HG02981 (cell line): ENCODE data around the gene TTC39C.

Source experiments
- ATAC-seq: cut with Tn5 transposase; IDR thresholded peaks from one replicate; pipeline ENCODE4 v1.9.1; 2021; ENCODE audit warnings: mild to moderate bottlenecking, moderate library complexity; ENCODE audit not compliant: unreplicated experiment

Gene TTC39C

DNA sequence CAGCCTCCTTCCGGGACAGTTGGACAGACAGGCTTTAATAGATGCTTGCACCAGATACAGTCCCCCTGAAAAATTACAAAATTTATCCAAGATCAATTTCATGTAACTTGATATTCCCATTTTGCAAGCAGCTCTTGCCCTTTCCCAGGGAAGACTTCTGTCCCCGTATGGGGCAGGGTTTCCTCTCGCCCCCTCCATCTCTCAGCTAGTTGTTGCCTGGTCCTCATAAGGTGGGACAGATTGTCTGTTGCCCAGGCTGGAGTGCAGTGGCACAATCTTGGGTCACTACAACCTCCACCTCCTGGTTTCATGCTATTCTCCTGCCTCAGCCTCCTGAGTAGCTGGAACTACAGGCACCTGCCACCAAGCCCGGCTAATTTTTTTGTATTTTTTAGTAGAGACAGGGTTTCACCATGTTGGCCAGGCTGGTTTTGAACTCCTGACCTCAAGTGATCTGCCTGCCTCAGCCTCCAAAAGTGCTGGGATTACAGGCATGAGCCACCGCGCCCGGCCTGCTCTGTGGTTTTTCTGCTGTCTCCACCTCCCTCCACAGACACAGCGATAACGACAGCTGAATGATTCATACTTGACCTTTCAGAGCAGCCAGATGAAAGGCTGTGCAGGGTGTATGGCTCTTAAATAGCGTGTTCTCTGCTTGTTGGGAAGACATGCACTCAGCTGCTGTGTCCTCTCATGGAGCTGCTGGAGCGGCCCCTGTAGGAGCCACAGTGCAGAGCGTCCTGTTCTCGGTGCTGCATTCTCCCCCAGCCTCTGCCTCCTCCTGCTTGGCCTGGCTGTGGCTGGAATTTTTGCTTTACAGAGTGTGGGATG is 61.4 kb downstream of the TTC39C start:
- no peak for ATAC-seq

DNA sequence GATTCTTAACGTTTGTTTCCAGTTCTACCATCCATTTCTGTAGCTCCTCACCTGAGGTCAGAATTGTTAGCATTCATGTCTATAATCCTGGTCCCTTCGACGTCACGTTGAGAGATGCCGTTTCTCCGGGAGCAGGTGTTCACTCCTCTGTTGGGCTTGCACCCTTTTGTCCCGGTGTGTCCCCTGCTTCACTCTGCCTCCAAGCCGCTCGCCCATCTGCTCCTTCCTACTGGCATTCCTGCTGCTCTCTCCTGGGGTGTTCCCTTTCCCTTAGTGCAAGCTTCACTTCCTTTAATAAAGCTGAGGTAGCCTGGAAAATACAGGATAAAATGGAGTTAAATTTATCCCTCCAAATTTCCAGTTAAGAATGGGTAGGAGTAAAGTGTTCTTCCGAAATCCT is 62.4 kb downstream of the TTC39C start:
- no peak for ATAC-seq

DNA sequence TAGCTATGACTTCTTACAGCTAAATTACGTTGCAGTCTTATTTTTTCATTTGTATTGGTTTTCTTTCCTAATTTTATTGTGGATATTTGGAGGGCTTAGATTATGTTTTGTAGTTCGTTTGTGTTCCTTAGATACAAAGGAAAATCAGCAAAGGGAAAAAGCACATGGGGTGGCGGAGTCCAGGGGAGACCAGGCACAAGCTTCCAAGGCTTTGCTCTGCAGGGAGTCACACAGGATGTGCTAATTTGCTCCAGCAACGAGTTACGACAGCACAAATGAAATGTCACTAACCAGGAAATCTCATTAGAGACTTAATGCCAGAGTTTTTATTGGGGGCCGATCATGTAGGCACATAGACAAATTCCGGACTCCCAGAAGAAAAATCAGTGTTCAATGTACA is 63.8 kb downstream of the TTC39C start:
- no peak for ATAC-seq

DNA sequence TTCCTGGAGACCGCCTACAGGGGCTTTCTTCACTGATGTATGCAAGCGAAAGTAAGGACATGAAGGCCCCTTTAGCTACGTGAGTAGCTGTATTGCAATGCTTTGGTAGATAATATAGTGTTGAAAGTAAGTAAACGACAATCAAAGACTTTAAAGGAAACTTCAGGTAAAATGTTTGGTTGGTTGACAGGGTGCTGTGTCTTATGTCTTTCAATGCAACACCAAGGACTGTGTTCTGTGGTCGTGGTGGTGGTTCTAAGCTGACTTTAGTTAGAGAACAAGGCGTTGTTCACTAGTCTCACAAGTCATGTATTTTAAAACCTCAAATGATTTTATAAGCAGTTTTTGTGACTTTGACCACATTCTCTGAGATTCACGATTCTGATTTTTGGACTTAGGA is 66.3 kb downstream of the TTC39C start:
- ATAC-seq: no peak

DNA sequence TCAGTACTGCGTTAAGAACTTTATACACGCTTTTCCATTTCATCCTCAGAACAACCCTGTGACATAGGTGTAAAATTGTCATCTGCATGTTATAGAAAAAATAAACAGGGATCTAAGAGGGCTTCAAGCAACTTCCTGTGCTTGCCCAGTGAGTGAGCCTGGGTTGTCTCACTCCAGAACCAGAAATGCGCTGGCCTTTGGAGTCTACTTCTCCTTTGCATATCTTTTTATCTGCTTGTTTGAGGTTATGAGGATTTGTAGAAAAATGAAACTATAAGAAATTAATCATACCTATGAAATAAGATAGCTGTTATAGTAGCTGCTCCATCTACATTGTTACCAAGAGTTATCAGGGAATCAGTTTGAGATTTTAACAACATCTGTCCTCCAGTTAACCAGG is 69.0 kb downstream of the TTC39C start:
- ATAC-seq: no peak

DNA sequence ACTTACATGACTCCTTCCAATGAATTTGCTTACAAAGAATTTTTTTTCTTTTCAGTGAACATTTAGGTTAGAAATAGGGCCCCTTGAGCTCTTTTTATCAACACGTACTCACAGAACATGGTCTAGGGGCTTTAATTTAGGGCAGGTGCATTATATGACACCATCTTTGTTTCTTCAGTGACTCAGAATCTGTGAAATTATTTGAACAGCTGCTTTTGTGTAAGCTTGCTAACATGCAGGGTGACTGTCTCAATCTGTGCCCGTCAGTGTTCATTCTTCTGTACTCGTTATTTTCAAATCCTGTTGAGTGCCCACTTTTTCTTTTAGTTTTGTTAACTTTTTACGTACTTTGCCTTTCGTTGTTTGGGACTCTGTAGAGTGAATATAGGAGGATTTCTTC is 71.5 kb downstream of the TTC39C start:
- ATAC-seq: no peak

- no peak for ATAC-seq
These were observed 74.5 kb downstream of the TTC39C start for GRCh38 chr18:24089076-24089475.

- no peak for ATAC-seq
These were observed 75.2 kb downstream of the TTC39C start for GRCh38 chr18:24089515-24090337.

DNA sequence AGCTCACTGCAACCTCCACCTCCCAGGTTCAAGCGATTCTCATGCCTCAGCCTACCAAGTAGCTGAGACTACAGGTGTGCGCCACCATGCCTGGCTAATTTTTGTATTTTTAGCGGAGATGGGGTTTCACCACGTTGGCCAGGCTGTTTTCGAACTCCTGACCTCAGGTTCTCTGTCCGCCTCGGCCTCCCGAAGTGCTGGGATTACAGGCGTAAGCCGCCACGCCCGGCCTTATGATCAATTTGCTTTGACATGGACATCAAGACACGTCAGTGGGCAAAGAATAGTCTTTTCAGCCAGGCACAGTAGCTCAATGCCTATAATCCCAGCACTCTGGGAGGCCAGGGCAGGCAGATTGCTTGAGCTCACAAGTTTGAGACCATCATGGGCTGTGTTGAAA is 76.3 kb downstream of the TTC39C start:
- no peak for ATAC-seq

DNA sequence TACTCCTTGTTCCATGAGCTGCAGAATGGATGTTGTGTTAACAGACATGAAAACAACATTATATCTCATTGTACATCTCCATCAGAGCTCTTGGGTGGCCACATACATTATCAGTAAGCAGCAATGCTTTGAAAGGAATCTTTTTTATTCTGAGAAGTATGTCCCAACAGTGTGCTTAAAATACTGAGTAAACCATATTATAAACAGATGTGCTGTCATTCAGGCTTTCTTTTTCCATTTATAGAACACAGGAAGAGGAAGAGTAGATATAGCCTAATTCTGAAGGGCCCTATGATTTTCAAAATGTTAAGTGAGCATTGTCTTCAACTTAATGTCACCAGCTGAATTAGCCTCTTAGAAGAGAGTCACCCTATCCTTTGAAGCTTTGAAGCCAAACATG is 80.0 kb downstream of the TTC39C start:
- ATAC-seq: no peak

DNA sequence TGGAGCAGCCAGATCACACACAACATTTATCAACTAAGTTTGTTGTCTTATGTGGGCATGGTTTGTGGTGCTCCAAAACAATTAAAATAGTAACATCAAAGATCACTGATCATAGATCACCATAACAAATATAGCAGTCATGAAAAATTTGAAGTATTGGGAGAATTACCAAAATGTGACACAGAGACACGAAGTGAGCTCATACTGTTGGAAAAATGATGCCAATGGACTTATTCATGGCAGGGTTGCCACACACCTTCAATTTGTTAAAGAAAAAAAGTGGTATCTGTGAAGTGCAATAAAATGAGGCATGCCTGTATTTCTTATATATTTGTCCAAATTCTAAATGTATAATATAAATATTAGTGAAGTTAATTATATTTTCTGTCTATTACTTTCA is 81.4 kb downstream of the TTC39C start:
- no peak for ATAC-seq

DNA sequence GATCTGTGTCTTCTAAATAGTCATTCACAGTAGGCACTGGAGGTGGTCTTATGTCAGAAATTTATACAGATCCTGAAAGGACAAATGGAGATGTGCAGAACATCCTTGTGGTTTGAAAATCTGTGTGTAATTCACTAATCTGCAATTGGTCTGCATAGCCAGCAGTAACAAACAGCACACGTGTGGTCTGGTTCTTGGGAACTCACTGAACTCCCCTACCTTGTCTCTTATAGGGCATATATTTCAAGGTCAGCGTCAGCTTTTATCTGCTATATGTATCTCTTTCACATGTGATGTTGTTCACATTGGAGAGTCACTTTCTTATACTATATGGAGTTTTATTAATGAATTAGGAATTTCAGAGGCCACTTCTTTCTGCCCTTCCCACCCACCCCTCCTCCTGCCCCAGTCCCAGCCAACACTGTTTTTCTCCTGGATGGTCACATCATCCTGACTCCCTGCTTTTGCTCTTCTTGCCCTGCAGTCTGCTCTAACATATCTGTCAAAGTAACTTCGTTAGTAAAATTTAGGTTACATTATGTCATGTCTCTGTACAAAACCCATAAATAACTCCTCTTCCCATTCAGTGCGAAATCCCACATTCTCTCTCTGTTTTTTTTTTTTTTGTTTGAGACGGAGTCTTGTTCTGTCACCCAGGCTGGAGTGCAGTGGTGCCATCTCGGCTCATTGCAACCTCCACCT is 88.9 kb downstream of the TTC39C start:
- ATAC-seq: no peak

GRCh38 chr18:24104486-24104885 is 89.9 kb downstream of the TTC39C start:
- ATAC-seq: no peak

DNA sequence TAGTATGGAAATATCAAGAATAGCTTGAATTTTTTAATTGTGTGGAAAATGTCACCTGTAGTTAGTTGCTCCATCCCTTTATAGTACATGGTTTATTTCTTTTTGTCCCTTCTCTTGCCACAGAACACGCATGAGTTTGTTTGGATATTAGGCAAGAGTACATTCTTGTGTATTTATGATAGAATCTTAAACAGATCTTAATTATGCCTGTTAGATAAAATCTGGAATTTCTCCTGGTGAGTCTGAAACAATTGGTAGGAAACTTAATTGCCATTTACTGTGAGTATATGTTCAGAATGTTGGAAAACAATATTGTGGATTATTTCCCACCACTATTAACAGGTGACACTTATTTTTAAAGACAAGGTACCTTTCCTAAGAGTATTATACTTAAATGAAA is 94.1 kb downstream of the TTC39C start:
- ATAC-seq: no peak

- no peak for ATAC-seq
These were observed 97.4 kb downstream of the TTC39C start for GRCh38 chr18:24111936-24112335.

DNA sequence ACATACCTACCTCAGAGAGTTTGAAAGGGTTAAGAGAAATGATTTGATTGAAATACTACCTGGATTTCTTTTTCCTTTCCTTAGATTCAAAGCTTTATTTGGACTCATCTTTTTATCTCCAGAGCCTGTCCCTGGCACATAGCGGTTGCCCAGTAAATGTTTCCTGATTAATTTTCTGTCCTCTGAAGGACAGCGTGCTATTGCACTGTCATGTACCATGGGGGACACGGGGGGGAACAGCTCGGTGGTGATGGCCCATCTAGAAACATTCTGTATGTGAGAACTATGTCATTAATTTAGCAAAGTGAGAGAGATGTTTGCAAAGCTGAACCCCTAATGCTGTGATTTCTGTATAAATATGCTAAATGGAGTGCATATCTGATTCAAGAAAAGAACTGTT is 97.9 kb downstream of the TTC39C start:
- no peak for ATAC-seq

DNA sequence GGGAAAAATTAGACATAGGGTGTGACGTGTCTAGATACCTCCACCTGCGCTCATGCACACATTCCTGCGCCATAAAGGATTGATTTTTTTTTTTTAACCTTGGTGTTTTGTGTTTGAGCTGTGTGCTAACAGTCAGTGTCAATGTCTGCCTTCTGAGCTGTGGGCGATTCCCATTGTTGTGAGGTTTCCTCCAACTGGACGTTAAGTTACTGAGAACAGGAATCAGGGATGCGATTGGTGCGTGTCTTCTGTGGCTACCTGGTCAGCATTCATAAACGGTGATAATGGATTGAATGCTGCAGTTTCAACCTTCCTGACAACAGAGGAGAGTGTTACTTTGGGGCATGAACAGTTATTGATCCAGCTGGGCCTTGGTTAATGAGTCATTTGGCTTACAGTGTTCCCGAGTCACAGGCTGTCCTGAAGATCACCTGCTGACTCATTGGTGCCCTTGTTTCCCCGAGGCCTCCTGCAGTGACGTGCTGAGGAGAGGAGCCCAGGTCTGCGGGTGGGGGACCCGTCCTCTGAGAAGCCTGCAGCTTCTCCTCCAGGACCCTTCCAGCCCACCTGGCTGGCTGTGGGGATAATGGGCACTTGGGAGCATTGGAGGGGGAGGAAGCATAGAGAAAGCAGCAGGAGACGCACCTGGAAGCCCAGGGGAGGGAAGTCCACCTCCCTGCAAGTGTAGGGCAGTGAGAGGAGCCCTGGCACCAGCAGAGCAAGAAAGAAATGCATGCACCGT is 98.5 kb downstream of the TTC39C start:
- no peak for ATAC-seq

- ATAC-seq: no peak
These were observed 100.5 kb downstream of the TTC39C start for GRCh38 chr18:24114924-24115549.

GRCh38 chr18:24115628-24116027 is 101.1 kb downstream of the TTC39C start:
- ATAC-seq: no peak

GRCh38 chr18:24118750-24119577 is 104.4 kb downstream of the TTC39C start:
- ATAC-seq: peak; percentile 67
